Astrocyte (in vitro differentiated cells and primary cell): ENCODE data around the gene MAP3K10. TPM values are rescaled to one million over a fixed set of nuclear protein-coding genes. Genes with fewer than 3 reads are reported as not detected.

Source experiments
- DNase-seq: peaks from one replicate; pipeline ENCODE4 v3.0.0-alpha.2; 2010; ENCODE audit warnings: low read depth
- FAIRE-seq: peaks from 2 replicates; lab custom pipeline; 2011; peaks lifted over from hg19 to GRCh38; lab: Jason Lieb, UNC
- H2AFZ ChIP-seq: 2 replicates; pipeline ENCODE4 v1.6.0; 2012; ENCODE audit warnings: low read depth, low read length, inconsistent platforms
- H3K27ac ChIP-seq: 2 replicates; pipeline ENCODE4 v1.5.1; 2011; ENCODE audit warnings: low read depth, low read length, inconsistent platforms
- H3K27me3 ChIP-seq: 2 replicates; pipeline ENCODE4 v1.6.0; 2011; ENCODE audit warnings: low read length, inconsistent platforms; ENCODE audit not compliant: insufficient read depth
- H3K36me3 ChIP-seq: 2 replicates; pipeline ENCODE4 v1.5.1; 2011; ENCODE audit warnings: low read length, inconsistent platforms; ENCODE audit not compliant: insufficient read depth
- H3K4me1 ChIP-seq: 2 replicates; pipeline ENCODE4 v1.5.1; 2011; ENCODE audit warnings: low read length, inconsistent platforms; ENCODE audit not compliant: insufficient read depth
- H3K4me2 ChIP-seq: 2 replicates; pipeline ENCODE4 v1.6.0; 2012; ENCODE audit warnings: low read length, inconsistent platforms
- H3K4me3 ChIP-seq: 2 replicates; pipeline ENCODE4 v1.5.1; 2011; ENCODE audit warnings: low read depth, mild to moderate bottlenecking, low read length, inconsistent platforms; ENCODE audit not compliant: insufficient read depth
- H3K79me2 ChIP-seq: 2 replicates; pipeline ENCODE4 v1.6.0; 2012; ENCODE audit warnings: mild to moderate bottlenecking, low read length, inconsistent platforms; ENCODE audit not compliant: insufficient read depth
- H3K9ac ChIP-seq: 2 replicates; pipeline ENCODE4 v1.6.0; 2012; ENCODE audit warnings: mild to moderate bottlenecking, low read length, inconsistent platforms
- H3K9me3 ChIP-seq: 2 replicates; pipeline ENCODE4 v1.5.1; 2012; ENCODE audit warnings: low read depth, mild to moderate bottlenecking, low read length, inconsistent platforms; ENCODE audit not compliant: insufficient read depth
- H4K20me1 ChIP-seq: 2 replicates; pipeline ENCODE4 v1.6.0; 2012; ENCODE audit warnings: low read length, inconsistent platforms; ENCODE audit not compliant: insufficient read depth
- H3K27ac Mint-ChIP-seq: one replicate; pipeline ENCODE4 v1.8.0; 2021; ENCODE audit warnings: mild to moderate bottlenecking, mixed read lengths; ENCODE audit not compliant: unreplicated experiment
- H3K27me3 Mint-ChIP-seq: one replicate; pipeline ENCODE4 v1.8.0; 2021; ENCODE audit warnings: low read depth, mixed read lengths; ENCODE audit not compliant: unreplicated experiment
- H3K36me3 Mint-ChIP-seq: one replicate; pipeline ENCODE4 v1.8.0; 2021; ENCODE audit warnings: low read depth, mixed read lengths; ENCODE audit not compliant: unreplicated experiment
- H3K4me1 Mint-ChIP-seq: one replicate; pipeline ENCODE4 v1.8.0; 2021; ENCODE audit warnings: low read depth, mixed read lengths; ENCODE audit not compliant: unreplicated experiment
- H3K4me3 Mint-ChIP-seq: one replicate; pipeline ENCODE4 v1.8.0; 2021; ENCODE audit warnings: mild to moderate bottlenecking, moderate library complexity, mixed read lengths; ENCODE audit not compliant: unreplicated experiment
- H3K9me3 Mint-ChIP-seq: one replicate; pipeline ENCODE4 v1.8.0; 2021; ENCODE audit warnings: mild to moderate bottlenecking, mixed read lengths; ENCODE audit not compliant: unreplicated experiment
- CTCF ChIP-seq: IDR thresholded peaks from 2 replicates; pipeline ENCODE4 v1.5.1; 2011; ENCODE audit warnings: low read depth, mild to moderate bottlenecking, inconsistent platforms, low read length, moderate library complexity; ENCODE audit not compliant: insufficient read depth
- EZH2 ChIP-seq: IDR thresholded peaks from 2 replicates; pipeline ENCODE4 v1.6.1; 2012; ENCODE audit warnings: mild to moderate bottlenecking, low read length, inconsistent platforms; ENCODE audit not compliant: insufficient read depth
- total RNA-seq: library from RNA; stranded (reverse); gene quantifications from 2 replicates; pipeline ENCODE4 v1.2.1, GENCODE V29; 2021

Gene MAP3K10
- total RNA-seq, 1 donor from 2014 or later = 17.2 TPM

DNA sequence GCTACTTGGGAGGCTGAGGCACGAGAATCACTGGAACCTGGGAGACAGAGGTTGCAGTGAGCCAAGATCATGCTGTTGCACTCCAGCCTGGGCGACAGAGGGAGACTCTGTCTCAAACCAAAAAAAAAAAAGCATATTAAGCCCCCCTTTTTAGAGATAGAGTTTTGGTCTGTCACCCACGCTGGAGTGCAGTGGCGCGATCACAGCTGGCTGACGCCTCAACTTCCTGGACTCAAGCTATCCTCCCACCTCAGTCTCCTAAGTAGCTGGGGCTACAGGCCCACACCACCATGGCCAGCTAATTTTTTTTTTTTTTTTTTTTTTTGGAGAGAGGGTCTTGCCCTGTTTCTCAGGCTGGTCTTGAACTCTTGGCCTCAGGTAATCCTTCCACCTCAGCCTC, 34.2 kb upstream of the MAP3K10 start:
- no peak for DNase-seq

DNA sequence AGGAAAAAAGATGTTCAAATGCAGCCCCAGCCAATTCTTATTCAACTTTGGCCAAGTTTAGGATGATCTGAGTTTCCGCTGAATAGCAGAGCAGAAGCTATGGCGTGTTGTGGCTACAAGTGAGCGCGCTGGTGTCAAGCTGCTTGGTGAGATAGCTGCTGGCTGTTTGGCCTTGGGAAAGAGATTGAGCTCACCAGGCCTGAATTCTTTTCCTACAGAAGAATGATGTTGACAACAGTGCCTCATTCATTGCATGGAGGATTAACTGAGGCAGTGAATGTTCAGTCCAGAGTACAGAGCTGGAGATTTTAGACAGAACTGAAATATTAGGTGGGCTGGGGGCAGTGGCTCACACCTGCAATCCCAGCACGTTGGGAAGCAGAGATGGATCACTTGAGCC, 31.5 kb upstream of the MAP3K10 start:
- Histone ChIP-seq H3K27ac (no peak overlapping the region), H3K4me3 (no peak overlapping the region), H3K79me2 (no peaks in the 10 kb centered on the region), H4K20me1 (no peaks in the 10 kb centered on the region), H3K36me3 (no peaks in the 10 kb centered on the region), H3K9me3 (no peaks in the 10 kb centered on the region), H3K4me1 (no peaks in the 10 kb centered on the region), H3K27me3 (no peaks in the 10 kb centered on the region), H3K9ac (no peak overlapping the region), H3K4me2 (no peak overlapping the region), H2AFZ (no peak overlapping the region)
- Mint-ChIP-seq H3K4me1 (no peaks in the 10 kb centered on the region), H3K4me3 (no peak overlapping the region), H3K9me3 (no peaks in the 10 kb centered on the region), H3K27ac (no peak overlapping the region), H3K36me3 (no peaks in the 10 kb centered on the region), H3K27me3 (no peaks in the 10 kb centered on the region)
- DNase-seq (no peak), FAIRE-seq (no peak)
- TF ChIP-seq EZH2 (no peak), CTCF (no peak)

More for the DNA sequence above, 34.2 kb upstream of the MAP3K10 start:
- H3K27ac Mint-ChIP-seq = no peak overlapping the region
- no peaks in the 10 kb centered on the region for H3K9me3 Mint-ChIP-seq
- Histone ChIP-seq H4K20me1 (no peaks in the 10 kb centered on the region), H3K9ac (no peak overlapping the region), H3K27me3 (no peaks in the 10 kb centered on the region), H3K27ac (no peak overlapping the region), H3K36me3 (no peaks in the 10 kb centered on the region), H3K79me2 (no peaks in the 10 kb centered on the region), H3K4me2 (no peak overlapping the region), H3K4me3 (no peak overlapping the region), H3K9me3 (no peaks in the 10 kb centered on the region), H3K4me1 (no peaks in the 10 kb centered on the region), H2AFZ (no peak overlapping the region)
- H3K36me3 Mint-ChIP-seq = no peaks in the 10 kb centered on the region
- peaks cover 4% of the 10 kb centered on the region for H3K27me3 Mint-ChIP-seq
- no peak overlapping the region for H3K4me3 Mint-ChIP-seq
- no peak for TF ChIP-seq EZH2
- TF ChIP-seq CTCF = no peak
- no peak for FAIRE-seq
- no peaks in the 10 kb centered on the region for H3K4me1 Mint-ChIP-seq

DNA sequence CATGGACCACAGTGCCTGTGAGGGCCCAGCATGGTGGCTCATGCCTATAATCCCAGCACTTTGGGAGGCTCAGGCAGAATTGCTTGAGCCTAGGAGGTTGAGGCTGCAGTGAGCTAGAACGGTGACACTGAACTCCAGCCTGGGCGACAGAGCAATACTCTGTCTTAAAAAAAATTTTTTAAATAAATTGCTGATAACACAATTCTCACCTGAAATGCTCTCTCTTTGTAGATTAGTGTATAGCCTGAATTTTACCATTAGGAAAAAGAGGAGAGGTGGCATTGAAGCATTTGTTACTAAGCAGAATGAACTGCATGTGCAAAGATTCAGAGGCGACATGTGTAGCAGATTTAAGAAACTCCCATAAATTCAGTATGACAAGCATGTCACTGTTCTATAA, 29.1 kb upstream of the MAP3K10 start:
- no peak overlapping the region for H2AFZ ChIP-seq
- no peaks in the 10 kb centered on the region for H3K27me3 ChIP-seq
- TF ChIP-seq EZH2 (no peak), CTCF (no peak)
- Mint-ChIP-seq H3K27ac (no peak overlapping the region), H3K4me1 (no peaks in the 10 kb centered on the region), H3K9me3 (no peaks in the 10 kb centered on the region), H3K4me3 (no peak overlapping the region), H3K36me3 (peaks cover 2% of the 10 kb centered on the region), H3K27me3 (peaks cover 5% of the 10 kb centered on the region)
- H3K79me2 ChIP-seq = no peaks in the 10 kb centered on the region
- H3K4me1 ChIP-seq = no peaks in the 10 kb centered on the region
- DNase-seq (no peak), FAIRE-seq (no peak)
- no peak overlapping the region for H3K9ac ChIP-seq
- H4K20me1 ChIP-seq = no peaks in the 10 kb centered on the region
- no peak overlapping the region for H3K4me3 ChIP-seq
- H3K9me3 ChIP-seq = no peaks in the 10 kb centered on the region
- no peak overlapping the region for H3K27ac ChIP-seq
- no peaks in the 10 kb centered on the region for H3K36me3 ChIP-seq
- H3K4me2 ChIP-seq = no peak overlapping the region
